Occipital lobe (tissue), 2 donors: ENCODE results near the gene RFTN1. TPM values are rescaled to one million over a fixed set of nuclear protein-coding genes. Genes with fewer than 3 reads are reported as not detected.

Source experiments
- DNase-seq: peaks from one replicate; lab custom pipeline; 2025; lab: John Stamatoyannopoulos, UW
- total RNA-seq: library from RNA; depleted of rRNA; stranded (reverse); fragments of >200 nt; gene quantifications from one replicate; pipeline ENCODE4 v1.2.3, GENCODE V29; 2014

The RFTN1 gene
- total RNA-seq, 1 donor from 2014 or later, result 6.4 TPM

DNA sequence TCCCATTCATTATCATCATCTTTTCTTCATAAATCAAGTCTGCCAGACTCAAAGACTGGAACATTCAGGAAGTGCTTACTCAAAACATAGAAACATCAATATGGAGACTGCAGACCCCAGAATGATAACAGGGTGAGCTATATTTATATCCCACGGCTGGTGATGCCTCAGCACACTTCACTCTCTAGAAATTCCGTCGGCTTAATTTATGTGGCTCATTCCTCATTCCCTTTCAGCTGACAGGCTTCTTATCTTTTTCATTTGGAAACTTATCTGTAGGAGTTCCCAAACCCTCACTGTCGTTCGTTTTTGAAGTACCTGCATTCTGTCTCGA lies 45.5 kb downstream of the RFTN1 start:
- DNase-seq, result no peak

DNA sequence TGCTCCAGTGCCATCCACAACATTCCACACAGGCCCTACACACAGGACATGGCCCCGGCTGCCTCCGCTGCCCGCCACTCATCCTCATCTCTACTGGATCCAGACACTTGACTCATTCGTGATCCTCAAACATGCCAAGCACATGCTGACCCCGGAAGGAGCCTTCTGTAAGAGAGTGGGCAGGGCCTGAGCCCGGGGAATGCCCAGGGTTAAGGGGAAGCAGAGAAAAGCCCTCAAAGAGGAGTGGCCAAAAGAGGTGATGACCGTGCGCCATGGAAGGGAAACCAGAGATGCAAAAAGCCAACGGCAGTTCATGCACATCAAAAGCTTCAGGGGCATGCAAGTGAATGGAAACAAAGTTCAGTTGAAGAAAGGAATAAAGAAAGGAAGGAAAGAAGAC lies 46.1 kb downstream of the RFTN1 start:
- no peak for DNase-seq

GRCh38 chr3:16466822-16467221 lies 46.7 kb downstream of the RFTN1 start:
- no peak for DNase-seq

DNA sequence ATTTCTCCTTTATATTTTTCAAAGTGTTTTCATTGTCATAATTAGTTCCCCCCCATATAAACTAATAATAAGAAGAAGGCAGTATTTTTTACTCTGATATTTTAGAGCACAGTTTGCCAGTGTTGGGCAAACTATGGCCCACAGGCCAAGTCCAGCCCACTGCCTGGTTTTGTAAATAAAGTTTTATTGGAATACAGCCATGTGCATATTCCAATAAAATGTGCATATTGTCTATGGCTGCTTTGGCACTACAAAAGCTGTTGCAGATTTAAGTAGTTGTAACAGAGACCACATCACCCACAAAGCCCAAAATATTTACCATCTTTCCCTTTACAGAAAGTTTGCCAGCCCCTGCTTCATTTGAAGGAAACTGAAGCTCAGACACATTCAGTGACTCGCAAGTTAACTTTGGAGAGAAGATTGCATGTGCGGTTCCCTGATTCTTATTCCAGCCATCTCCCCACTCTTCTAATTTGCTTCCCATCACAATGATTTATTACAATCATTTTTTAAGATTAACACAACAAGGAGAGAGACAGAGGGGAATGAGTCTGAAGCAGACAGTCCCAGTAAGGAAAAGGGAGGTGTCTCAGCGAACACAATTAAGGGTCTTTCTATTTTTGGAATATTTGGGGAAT lies 48.9 kb downstream of the RFTN1 start:
- DNase-seq, result no peak

DNA sequence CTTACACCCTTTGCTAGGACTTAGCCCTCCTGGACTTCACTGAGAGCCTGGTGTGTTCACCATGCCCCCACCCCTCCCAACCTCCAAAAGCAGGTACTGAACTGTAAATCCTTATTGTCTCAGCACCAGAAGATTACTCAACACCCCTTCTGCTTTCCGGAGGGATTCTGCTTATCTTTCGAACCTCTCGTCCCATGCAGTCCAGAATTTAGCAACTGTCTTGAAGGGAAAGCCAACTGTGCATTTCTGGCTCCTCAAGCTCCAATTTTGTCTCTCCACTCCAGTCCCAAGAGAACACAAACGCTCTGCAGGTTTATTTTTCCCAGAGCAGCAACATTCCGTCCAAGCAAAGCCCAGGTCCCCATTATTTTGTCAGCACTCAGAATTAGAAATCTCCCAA lies 49.6 kb downstream of the RFTN1 start:
- DNase-seq, result no peak

DNA sequence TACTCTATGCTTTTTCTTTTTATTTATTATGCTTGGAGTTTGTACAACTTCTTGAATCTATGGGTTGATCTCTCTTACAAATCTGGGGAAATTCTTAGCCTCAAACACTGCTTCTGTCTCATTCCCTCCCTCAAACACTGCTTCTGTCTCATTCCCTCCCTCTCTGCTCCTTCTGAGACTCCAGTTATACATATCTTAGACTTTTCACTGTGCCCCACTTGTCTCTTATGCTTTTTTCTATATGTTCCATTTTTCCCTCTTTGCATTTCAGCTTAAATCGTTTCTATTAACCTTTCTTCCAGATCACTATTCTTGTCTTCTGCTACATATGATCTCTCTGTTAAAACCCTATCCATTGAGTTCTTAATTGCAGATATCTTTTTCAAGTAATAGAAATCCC lies 50.4 kb downstream of the RFTN1 start:
- no peak for DNase-seq

- no peak for DNase-seq
These were observed 50.8 kb downstream of the RFTN1 start for GRCh38 chr3:16462679-16463078.

DNA sequence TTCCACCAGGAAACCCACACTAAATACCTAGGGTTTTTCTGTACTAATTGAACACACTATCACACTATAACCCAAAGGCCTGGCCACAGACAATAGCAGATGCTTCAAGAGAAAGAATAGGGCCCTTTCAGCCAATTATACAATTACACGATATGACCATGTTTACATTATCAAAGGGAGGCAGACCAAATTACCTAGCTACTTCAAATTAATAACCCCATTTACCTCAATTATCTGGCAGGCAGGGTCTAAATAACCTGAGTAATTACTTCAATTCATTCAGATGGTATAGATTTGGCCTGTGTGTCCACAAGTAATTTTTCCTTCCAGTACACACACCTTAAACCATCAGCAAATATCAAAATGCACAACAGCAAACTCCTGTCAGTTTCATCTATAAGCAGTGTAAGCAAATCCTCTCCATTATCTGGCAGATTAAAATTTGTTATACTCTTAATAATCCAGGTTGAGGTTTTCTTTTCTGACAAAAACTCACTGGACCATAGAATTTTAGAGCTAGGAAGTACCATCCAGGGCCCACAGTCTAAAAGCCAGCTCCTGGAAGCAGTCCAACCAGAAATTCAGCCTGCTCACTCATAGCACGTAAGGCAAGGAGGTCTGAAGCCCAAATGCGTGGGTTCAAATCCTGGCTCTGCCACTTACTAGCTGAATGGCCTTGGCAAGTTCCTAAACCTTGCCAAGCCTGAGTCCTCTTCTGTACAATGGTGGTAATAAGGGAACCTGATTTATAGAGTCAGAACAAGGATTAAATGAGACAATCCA lies 51.8 kb downstream of the RFTN1 start:
- DNase-seq, result no peak

DNA sequence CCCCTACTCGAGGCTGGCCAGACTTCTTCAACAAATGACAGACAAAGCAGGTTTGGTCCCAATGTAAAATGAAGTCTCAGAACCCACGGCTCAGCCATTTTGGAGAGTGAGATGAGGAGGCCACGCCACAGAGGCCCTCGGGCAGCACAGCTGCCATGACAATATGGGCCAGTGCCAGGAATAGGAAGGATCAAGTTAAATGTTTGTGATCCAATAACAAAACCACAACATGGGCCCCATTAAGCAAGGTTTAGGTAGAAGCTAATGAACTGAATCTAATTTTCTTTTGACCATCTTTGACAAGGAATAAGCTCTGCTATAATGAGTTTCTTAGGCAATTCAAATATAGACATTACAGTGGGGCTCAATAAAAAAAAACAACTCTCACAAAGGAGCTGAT lies 52.6 kb downstream of the RFTN1 start:
- no peak for DNase-seq

GRCh38 chr3:16460273-16460672 lies 53.2 kb downstream of the RFTN1 start:
- no peak for DNase-seq

- DNase-seq, result no peak
These were observed 56.6 kb downstream of the RFTN1 start for GRCh38 chr3:16456784-16457415.

DNA sequence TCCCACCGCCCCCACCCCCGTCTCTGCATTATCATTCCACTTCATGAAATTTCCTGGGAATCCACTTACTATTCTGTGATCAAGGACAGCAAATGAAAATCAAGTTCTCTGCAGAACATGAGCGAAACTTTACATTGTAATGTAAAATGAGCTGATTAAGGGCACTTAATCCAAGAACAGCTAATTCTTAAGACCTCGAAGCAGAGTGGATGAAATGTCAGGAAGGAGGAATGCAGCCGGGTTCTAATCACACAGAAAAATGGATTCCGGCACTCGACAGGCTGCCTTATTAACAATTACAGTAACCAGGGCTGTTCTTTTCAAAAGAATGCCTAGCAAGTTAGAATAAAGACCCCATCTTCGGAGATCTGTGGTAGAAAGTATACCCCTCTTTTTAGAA lies 57.5 kb downstream of the RFTN1 start:
- no peak for DNase-seq

GRCh38 chr3:16455001-16455400 lies 58.5 kb downstream of the RFTN1 start:
- DNase-seq, result no peak

GRCh38 chr3:16452261-16452660 lies 61.2 kb downstream of the RFTN1 start:
- no peak for DNase-seq

- no peak for DNase-seq
These were observed 64.1 kb downstream of the RFTN1 start for GRCh38 chr3:16449369-16449768.

- DNase-seq, result peak; percentile 59
These were observed 64.8 kb downstream of the RFTN1 start for GRCh38 chr3:16448639-16449070.

- no peak for DNase-seq
These were observed 66.4 kb downstream of the RFTN1 start for GRCh38 chr3:16447135-16447534.

- DNase-seq, result no peak
These were observed 69.2 kb downstream of the RFTN1 start for GRCh38 chr3:16444344-16444743.

DNA sequence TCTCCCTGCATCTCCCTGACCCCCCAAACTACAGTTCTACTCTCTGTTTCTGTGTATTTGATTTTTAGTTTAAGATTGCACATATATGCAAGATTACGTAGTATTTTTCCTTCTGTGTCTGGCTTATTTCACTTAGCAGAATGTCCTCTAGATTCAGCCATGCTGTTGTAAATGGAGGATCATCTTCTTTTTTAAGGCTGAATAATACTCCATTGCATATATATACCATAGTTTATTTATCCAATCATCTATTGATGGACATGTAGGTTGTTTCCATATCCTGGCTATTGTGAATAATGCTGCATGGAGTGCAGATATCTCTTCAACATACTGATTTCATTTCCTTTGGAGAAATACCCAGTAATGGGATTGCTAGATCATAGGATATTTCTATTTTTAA lies 70.8 kb downstream of the RFTN1 start:
- DNase-seq, result no peak

- DNase-seq, result no peak
These were observed 72.1 kb downstream of the RFTN1 start for GRCh38 chr3:16441371-16441875.

DNA sequence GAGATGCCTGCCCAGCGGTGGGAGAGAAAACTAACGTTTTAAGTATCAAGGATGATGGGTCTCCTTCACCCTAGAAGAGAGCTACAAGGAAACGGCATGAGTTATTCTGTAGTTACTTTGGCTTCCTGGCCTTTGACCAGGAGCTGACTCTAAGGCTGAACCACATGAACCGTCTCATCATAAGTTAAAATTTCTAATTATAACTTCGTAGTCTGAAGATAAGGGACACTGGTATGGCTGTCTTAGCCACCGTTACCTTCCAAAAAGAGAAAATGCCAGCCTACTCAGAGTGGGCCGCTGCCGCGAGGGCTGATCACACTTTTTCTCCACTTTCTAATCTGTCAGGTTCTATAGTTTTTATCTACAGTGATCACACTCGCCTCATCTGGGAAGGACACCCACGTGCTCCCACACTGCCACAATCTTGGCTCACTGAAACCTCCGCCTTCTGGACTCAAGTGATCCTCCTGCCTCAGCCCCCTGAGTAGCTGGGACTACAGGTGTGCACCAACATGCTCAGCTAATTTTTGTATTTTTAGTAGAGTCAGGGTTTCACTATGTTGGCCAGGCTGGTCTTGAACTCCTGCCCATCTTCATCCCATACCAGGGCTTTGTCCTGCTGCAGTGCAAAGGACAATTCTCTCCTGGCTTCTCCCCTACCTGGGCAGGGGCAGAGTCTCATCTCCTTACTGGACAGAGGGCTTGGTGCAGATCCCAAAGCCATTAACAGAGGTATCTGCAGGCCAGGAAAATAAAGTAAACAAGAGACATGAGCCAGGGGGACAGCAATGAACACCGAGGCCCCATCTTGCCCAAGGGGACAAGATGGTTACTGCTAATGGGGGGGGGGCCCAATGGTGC lies 73.4 kb downstream of the RFTN1 start:
- DNase-seq, result no peak
